Measurements from ENCODE around the gene UBASH3B. TPM values are rescaled to one million over a fixed set of nuclear protein-coding genes. Genes with fewer than 3 reads are reported as not detected.
A peak's percentile ranks its signal among the peaks of the same experiment; 100 is the strongest.

The UBASH3B gene
- total RNA-seq, 2 experiments from 2014 or later, result 24.5 to 28.6 TPM

DNA sequence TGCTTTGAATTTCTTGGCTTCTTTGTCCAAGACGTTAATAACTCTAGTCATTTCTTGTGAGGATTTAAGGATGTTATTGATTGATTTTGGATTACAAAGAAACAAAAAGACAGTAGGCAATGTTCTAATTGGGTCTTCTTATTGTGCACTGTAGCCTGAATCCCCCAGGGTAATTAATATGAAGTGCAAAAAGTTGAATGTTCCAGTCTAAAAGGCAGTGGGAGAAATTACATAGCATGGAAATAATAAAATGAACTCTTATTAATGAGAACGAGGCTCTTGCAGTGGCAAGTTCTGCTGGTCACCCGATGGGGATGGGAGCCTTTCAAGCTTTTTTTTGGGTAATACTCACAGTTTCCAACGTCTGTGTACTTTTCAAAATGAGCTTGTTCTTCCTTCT lies 45.6 kb downstream of the UBASH3B start:
- Mint-ChIP-seq H3K36me3 (ENCODE audit: low read depth) (peaks cover 22% of the 10 kb centered on the region), H3K27me3 (no peaks in the 10 kb centered on the region), H3K27ac (peak overlapping the region; percentile 90), H3K4me3 (no peak overlapping the region), H3K4me1 (ENCODE audit: low read depth) (peaks cover 72% of the 10 kb centered on the region), H3K9me3 (no peaks in the 10 kb centered on the region)
- Histone ChIP-seq H3K27me3 (ENCODE audit: control insufficient read depth in 1 of 2, insufficient read depth in 2 of 2, low read length in 2 of 2) (no peaks in the 10 kb centered on the region), H3K4me1 (ENCODE audit: insufficient read depth, low read length) (peaks cover 61% of the 10 kb centered on the region), H3K36me3 (ENCODE audit: insufficient read depth, low read length) (no peaks in the 10 kb centered on the region), H3K4me3 (ENCODE audit: low read length) (no peak overlapping the region), H3K9me3 (ENCODE audit: control insufficient read depth in 1 of 2, insufficient read depth in 1 of 2, low read length in 2 of 2) (no peaks in the 10 kb centered on the region), H3K27ac (ENCODE audit: low read depth in 1 of 2, low read length in 2 of 2) (peak overlapping the region in 1 of 2 donors; percentile 1)
- no peak for DNase-seq
- ATAC-seq (ENCODE audit: poor library complexity), result no peak
- TF ChIP-seq, protein P1, sequence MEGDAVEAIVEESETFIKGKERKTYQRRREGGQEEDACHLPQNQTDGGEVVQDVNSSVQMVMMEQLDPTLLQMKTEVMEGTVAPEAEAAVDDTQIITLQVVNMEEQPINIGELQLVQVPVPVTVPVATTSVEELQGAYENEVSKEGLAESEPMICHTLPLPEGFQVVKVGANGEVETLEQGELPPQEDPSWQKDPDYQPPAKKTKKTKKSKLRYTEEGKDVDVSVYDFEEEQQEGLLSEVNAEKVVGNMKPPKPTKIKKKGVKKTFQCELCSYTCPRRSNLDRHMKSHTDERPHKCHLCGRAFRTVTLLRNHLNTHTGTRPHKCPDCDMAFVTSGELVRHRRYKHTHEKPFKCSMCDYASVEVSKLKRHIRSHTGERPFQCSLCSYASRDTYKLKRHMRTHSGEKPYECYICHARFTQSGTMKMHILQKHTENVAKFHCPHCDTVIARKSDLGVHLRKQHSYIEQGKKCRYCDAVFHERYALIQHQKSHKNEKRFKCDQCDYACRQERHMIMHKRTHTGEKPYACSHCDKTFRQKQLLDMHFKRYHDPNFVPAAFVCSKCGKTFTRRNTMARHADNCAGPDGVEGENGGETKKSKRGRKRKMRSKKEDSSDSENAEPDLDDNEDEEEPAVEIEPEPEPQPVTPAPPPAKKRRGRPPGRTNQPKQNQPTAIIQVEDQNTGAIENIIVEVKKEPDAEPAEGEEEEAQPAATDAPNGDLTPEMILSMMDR (IDR thresholded peaks at IDR 0.05), result no peak
- POLR2A ChIA-PET, result interaction anchor here (1.0 kb wide), 1 partner anchor 10 kb away, joined by 3 read pairs; no protein-coding TSS in a partner anchor
- CTCF ChIA-PET, result interaction anchor here (1.0 to 1.3 kb wide), 3 partner anchors 45 to 80 kb away, joined by 3 read pairs; no protein-coding TSS in a partner anchor
- intact Hi-C loops (cut with DNase I, micrococcal nuclease), result loop anchor here in 1 of 2 experiments (5.0 kb wide), 1 partner anchor 41 kb away; no protein-coding TSS in a partner anchor

DNA sequence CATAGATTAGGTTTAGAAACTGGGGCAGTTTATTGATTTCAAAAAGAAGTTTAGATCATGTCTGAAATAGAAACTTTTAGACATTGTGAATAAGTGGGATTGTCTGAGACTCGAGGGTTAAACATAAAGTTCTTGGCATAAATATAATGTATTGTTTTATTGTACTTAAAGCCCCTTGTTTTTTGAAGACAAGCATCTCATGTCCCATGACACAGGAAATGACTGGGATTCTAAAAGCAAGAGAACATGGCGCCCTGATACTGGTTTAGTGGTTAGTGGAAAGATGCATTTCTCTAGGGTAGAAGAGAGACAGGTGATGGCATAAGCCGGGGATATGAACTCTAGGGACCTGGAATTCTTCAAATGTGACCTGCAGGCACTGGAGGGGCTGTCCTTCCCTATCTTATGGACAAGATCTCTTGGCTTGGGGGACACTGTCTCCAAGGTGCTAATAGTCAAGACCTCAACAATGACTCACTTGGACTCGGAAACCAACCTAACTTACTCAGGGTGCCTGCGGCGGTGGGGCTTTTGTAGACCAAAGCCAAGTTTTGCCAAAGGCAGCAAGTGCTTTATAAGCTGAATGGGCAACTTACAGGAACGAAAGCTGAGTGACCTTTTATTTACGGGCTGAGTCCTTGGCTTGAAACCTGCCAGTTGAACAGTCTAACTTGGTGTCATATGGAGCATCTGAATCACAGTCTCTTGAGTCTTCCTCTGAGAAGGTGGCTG lies 48.2 kb downstream of the UBASH3B start:
- ATAC-seq (ENCODE audit: poor library complexity) (no peak), DNase-seq (peak in 1 of 14 experiments; percentile 34)
- Mint-ChIP-seq H3K27me3 (no peaks in the 10 kb centered on the region), H3K9me3 (no peaks in the 10 kb centered on the region), H3K27ac (no peak overlapping the region), H3K4me3 (peak overlapping the region; percentile 65), H3K4me1 (ENCODE audit: low read depth) (peaks cover 62% of the 10 kb centered on the region), H3K36me3 (ENCODE audit: low read depth) (peaks cover 27% of the 10 kb centered on the region)
- no peak overlapping the region for H3K27ac ChIP-seq (ENCODE audit: low read depth in 1 of 2, low read length in 2 of 2)
- H3K27me3 ChIP-seq (ENCODE audit: control insufficient read depth in 1 of 2, insufficient read depth in 2 of 2, low read length in 2 of 2), result no peaks in the 10 kb centered on the region
- H3K4me3 ChIP-seq (ENCODE audit: low read length), result no peak overlapping the region
- no peaks in the 10 kb centered on the region for H3K9me3 ChIP-seq (ENCODE audit: control insufficient read depth in 1 of 2, insufficient read depth in 1 of 2, low read length in 2 of 2)
- POLR2A ChIA-PET, result no interaction called here
- TF ChIP-seq, protein P1 (IDR thresholded peaks at IDR 0.05), result no peak
- H3K36me3 ChIP-seq (ENCODE audit: insufficient read depth, low read length), result peaks cover 2% of the 10 kb centered on the region
- intact Hi-C loops (cut with DNase I, micrococcal nuclease), result loop anchor here in 1 of 2 experiments (5.0 kb wide), 1 partner anchor 39 kb away; no protein-coding TSS in a partner anchor
- CTCF ChIA-PET, result no interaction called here
- H3K4me1 ChIP-seq (ENCODE audit: insufficient read depth, low read length), result peaks cover 36% of the 10 kb centered on the region

DNA sequence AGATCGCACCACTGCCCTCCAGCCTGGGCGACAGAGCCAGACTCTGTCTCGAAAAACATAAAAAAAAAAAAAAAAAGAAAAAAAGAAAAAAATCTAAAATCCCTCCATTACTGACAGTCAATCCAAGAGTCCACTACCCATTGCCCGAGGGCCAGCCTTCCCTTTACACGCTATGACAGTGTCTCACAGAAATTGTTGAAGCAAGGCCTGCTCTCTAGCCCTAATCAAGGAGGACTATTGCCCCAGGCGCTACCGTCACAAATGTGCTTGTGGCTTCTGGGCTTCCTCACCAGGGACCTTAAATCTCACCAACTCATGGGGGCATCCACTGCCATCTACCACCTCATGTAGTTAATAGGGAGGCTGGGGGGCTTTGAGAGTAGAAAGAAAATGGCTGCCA lies 49.9 kb downstream of the UBASH3B start:
- Mint-ChIP-seq H3K27me3 (no peaks in the 10 kb centered on the region), H3K36me3 (ENCODE audit: low read depth) (peaks cover 27% of the 10 kb centered on the region), H3K9me3 (no peaks in the 10 kb centered on the region), H3K4me3 (no peak overlapping the region), H3K4me1 (ENCODE audit: low read depth) (peaks cover 55% of the 10 kb centered on the region), H3K27ac (no peak overlapping the region)
- ATAC-seq (ENCODE audit: poor library complexity), result no peak
- Histone ChIP-seq H3K9me3 (ENCODE audit: control insufficient read depth in 1 of 2, insufficient read depth in 1 of 2, low read length in 2 of 2) (no peaks in the 10 kb centered on the region), H3K36me3 (ENCODE audit: insufficient read depth, low read length) (peaks cover 2% of the 10 kb centered on the region), H3K27ac (ENCODE audit: low read depth in 1 of 2, low read length in 2 of 2) (no peak overlapping the region), H3K27me3 (ENCODE audit: control insufficient read depth in 1 of 2, insufficient read depth in 2 of 2, low read length in 2 of 2) (no peaks in the 10 kb centered on the region), H3K4me3 (ENCODE audit: low read length) (no peak overlapping the region), H3K4me1 (ENCODE audit: insufficient read depth, low read length) (peaks cover 23% of the 10 kb centered on the region)
- DNase-seq, result no peak
- CTCF ChIA-PET, result interaction anchor here (0.7 to 1.3 kb wide), 3 partner anchors 28 to 49 kb away, joined by 3 to 4 read pairs (median 3); no protein-coding TSS in a partner anchor
- POLR2A ChIA-PET, result interaction anchor here (0.9 to 1.4 kb wide), 3 partner anchors 9 to 14 kb away, joined by 4 to 5 read pairs (median 5); no protein-coding TSS in a partner anchor
- TF ChIP-seq, protein P1 (IDR thresholded peaks at IDR 0.05), result no peak
- intact Hi-C loops (cut with DNase I, micrococcal nuclease), result no loop called here

Data from CD4-positive, alpha-beta T cell (primary cell).